Omental fat pad (tissue), 4 donors: ENCODE results near the gene EBF3. TPM values are rescaled to one million over a fixed set of nuclear protein-coding genes. Genes with fewer than 3 reads are reported as not detected.

ENCODE experiments used
- ATAC-seq: fragments of 150-250 bp; one replicate; pipeline ENCODE4 v1.9.1; 2016; ENCODE audit warnings: mild to moderate bottlenecking, moderate library complexity; ENCODE audit not compliant: low FRiP score
- DNase-seq: peaks from one replicate; pipeline ENCODE4 v3.0.0-alpha.2; 2019; ENCODE audit warnings: low spot score
- total RNA-seq, 4 donors: library from RNA; depleted of rRNA; stranded (reverse); fragments of >200 nt; gene quantifications; one replicate each; pipeline ENCODE4 v1.1.0, GENCODE V29; 2016
- TF ChIP-seq, protein P1 (sequence below), 3 donors: fragments of 450-650 bp; IDR thresholded peaks; one replicate each; pipeline ENCODE4 v1.5.1; 2016 to 2017; ENCODE audit warnings: antibody characterized with exemption in 3 of 3, mild to moderate bottlenecking in 3 of 3, moderate library complexity in 2 of 3

The EBF3 gene
- total RNA-seq, 4 donors from 2014 or later, result 4.0 to 50.8 (median 18.8) TPM

DNA sequence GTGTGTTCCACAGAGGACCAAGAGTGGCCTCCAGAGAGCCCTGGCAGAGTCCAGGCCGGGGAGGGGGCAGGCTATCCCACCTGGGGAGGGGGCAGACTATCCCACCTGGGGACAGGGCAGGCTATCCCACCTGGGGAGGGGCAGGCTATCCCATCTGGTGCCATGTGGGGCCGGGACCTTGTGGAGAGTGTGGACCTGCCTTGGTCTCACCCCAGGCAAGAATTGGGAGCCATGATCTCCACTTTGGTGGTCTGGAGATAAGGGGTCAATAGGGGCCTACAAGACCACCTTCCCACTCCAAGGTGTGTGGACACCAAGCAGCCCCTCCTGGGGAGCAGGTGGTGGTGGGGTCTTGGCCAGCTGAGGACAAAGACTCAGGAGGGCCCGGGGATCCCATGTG is 138.2 kb downstream of the EBF3 start:
- TF ChIP-seq, protein P1, sequence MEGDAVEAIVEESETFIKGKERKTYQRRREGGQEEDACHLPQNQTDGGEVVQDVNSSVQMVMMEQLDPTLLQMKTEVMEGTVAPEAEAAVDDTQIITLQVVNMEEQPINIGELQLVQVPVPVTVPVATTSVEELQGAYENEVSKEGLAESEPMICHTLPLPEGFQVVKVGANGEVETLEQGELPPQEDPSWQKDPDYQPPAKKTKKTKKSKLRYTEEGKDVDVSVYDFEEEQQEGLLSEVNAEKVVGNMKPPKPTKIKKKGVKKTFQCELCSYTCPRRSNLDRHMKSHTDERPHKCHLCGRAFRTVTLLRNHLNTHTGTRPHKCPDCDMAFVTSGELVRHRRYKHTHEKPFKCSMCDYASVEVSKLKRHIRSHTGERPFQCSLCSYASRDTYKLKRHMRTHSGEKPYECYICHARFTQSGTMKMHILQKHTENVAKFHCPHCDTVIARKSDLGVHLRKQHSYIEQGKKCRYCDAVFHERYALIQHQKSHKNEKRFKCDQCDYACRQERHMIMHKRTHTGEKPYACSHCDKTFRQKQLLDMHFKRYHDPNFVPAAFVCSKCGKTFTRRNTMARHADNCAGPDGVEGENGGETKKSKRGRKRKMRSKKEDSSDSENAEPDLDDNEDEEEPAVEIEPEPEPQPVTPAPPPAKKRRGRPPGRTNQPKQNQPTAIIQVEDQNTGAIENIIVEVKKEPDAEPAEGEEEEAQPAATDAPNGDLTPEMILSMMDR (IDR thresholded peaks at IDR 0.05), result no peak
- no peak for DNase-seq
- ATAC-seq, result no peak

DNA sequence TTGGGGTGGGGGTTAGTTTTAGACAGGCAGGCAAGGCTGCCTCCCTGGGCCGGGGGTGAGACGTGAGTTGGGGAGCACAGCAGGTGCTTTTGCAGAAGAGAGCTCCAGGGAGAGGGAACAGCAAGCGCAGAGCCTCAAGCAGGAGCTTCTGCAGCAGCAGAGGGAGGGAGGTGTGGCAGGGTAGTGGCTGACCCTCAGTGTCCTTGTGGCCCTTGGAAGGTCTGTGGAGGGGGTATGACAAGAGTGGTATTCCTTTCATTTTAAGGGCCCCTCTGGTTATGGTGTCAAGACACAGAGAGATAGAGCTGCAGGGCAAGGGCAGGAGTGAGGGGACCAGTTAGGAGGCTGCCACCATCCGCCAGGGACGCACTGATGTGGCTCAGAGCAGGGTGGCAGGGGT is 138.9 kb downstream of the EBF3 start:
- ATAC-seq (no peak), DNase-seq (no peak)
- TF ChIP-seq, protein P1 (IDR thresholded peaks at IDR 0.05), result no peak

DNA sequence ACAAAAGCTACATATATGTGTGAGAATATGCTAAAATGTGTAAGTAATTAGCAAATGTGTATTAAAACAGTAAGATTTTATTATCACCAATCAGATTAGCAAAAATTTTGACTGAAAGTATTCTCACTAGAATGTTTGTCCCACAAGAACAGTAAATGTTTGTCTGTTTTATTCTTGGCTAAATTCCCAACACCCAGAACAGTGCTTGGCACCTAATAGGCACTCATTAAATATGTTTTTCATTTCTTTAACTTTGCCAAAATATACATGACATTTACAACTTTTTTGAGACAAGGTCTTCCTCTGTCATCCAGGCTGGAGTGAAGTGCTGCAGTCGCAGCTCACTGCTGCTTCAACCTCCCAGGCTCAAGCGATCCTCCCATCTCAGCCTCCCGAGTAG is 143.6 kb downstream of the EBF3 start:
- TF ChIP-seq, protein P1 (IDR thresholded peaks at IDR 0.05), result no peak
- no peak for ATAC-seq

DNA sequence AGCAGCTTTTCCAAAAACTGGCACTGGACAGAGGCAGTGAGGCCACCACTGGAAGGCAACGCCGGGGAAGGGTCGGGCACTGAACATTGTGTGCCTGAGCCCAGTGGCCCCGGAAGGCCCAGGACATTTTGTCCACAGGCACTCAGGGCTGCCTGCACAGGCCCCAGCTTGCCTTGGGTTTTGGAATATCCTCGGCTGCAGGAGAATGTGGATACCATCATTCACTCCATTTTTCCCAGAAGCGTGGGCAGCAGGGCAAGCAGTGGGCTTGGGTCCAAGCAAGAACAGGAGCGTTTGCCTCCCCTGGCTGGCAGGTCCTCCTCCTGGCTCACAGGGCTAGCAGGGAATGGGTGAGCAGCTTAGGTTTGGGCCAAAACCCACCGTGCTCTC is 147.4 kb downstream of the EBF3 start:
- no peak for DNase-seq
- TF ChIP-seq, protein P1 (IDR thresholded peaks at IDR 0.05), result no peak
- ATAC-seq, result no peak

More for the DNA sequence above, 143.6 kb downstream of the EBF3 start:
- no peak for DNase-seq

DNA sequence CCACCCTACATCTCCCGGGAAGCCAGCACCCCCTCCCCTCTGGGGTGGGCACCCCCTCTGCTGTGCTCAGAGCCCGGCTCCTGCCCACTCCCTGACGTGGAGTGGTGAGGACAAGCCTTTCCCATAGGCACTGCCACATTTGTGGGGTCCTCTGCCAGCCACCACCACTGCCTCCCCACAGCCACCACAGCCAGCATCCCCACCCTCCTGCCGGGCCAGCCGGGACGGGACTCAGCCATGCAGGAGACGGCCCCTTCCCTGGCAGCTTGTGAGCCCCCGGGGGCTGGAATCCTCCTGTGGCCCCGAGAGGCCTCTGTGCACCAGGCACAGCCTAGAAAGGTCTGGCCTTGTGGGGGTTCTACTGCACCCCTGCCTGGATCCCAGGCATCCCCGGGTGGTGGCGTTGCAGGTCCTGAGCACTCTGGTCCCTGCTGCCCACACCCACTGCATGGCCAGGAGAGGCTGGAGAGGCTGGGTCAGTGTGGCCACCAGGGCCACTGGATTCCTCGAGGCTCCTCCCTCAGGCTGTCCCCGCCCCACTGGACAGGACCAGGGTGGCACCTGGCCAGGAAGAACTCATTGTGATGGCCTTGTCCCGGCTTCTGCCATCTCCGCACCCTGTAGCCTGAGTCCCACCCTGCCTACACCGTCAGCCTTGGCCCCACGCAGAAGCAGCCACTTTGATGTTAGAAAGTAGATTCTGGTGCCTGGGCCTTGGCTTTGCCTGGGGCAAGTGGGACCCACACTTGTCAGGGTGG is 148.0 kb downstream of the EBF3 start:
- TF ChIP-seq, protein P1 (IDR thresholded peaks at IDR 0.05), result no peak
- DNase-seq, result no peak
- no peak for ATAC-seq

DNA sequence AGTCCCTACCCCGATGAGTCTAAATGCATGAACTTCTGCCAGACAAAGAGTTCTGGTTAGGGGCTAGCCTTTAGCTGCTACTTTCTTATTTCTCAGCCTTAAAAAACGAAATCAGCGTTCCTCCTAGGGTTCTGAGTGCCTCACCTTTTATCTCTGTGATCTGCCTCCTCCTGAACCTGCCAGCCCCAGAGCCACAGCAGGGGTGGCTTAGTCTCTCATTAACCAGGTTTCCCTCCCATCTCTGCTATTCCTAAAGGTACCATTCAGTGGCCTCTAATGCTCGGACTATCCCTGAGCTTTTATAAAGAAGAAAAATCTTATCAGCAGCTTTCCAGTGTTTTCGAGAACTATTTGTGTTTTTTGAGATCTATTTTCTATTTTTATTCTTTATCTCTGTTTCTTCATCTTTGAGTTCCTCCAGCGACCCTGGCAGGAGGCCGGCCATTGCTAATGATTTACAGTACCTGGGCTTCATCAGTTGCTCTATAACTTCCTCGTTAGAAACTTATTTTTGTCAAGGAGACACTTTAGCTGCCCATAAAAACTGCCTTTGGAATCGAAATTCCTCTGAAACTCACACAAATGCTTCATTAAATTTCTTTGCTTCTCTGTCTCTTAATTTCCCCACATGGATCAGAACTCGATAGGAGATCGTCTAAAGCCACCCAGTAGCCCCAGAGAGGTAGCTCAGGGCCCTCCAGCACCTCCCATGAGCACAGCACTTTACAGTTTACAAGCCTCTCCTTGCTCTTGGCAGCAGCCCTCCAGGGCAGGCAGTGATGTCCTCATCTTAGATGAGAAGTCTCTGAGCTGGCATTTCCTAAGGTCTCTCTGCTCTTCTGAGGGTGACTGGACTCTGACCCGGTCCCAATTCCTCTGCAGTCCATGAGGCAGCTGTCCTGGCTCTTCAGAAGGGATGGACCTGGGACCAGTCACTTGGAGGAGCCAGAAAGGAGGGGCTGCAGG is 149.1 kb downstream of the EBF3 start:
- DNase-seq, result no peak
- TF ChIP-seq, protein P1 (IDR thresholded peaks at IDR 0.05), result no peak
- ATAC-seq, result no peak
